Neural progenitor cell (in vitro differentiated cells): ENCODE data around the gene PTPN14. TPM values are rescaled to one million over a fixed set of nuclear protein-coding genes. Genes with fewer than 3 reads are reported as not detected.
A peak's percentile ranks its signal among the peaks of the same experiment; 100 is the strongest.

ENCODE experiments used
- DNase-seq: peaks from one replicate; pipeline ENCODE4 v3.0.0-alpha.2; 2016; ENCODE audit warnings: low spot score
- H2AFZ ChIP-seq: fragments of 200-600 bp; sonication (generic); replicated peaks from 2 replicates; pipeline ENCODE4 v1.6.1; 2016; ENCODE audit warnings: antibody characterized with exemption
- H3F3A ChIP-seq: fragments of 200-600 bp; sonication (generic); 2 replicates; pipeline ENCODE4 v1.6.1; 2016; ENCODE audit warnings: antibody characterized with exemption, low read depth
- H3K27ac ChIP-seq: fragments of 200-600 bp; sonication (generic); 2 replicates; pipeline ENCODE4 v1.5.1; 2016; ENCODE audit warnings: mild to moderate bottlenecking
- H3K27me3 ChIP-seq: fragments of 200-600 bp; sonication (generic); 2 replicates; pipeline ENCODE4 v1.6.1; 2016; ENCODE audit warnings: mild to moderate bottlenecking, moderate library complexity
- H3K36me3 ChIP-seq: fragments of 200-600 bp; sonication (generic); 2 replicates; pipeline ENCODE4 v1.5.1; 2016
- H3K4me1 ChIP-seq: fragments of 200-600 bp; sonication (generic); 2 replicates; pipeline ENCODE4 v1.6.1; 2016; ENCODE audit warnings: mixed run types
- H3K4me2 ChIP-seq: fragments of 200-600 bp; sonication (generic); 2 replicates; pipeline ENCODE4 v1.6.1; 2016
- H3K4me3 ChIP-seq: fragments of 200-600 bp; sonication (generic); 2 replicates; pipeline ENCODE4 v1.5.1; 2016
- H3K79me2 ChIP-seq: fragments of 200-600 bp; sonication (generic); 2 replicates; pipeline ENCODE4 v1.6.1; 2016; ENCODE audit warnings: low read depth
- H3K9ac ChIP-seq: fragments of 200-600 bp; sonication (generic); 2 replicates; pipeline ENCODE4 v1.6.1; 2016
- H3K9me3 ChIP-seq: fragments of 200-600 bp; sonication (generic); 2 replicates; pipeline ENCODE4 v1.5.1; 2016; ENCODE audit warnings: low read depth
- H4K20me1 ChIP-seq: fragments of 200-600 bp; sonication (generic); 2 replicates; pipeline ENCODE4 v1.6.1; 2016; ENCODE audit warnings: low read depth
- H3K27ac Mint-ChIP-seq: 3 replicates; pipeline ENCODE4 v1.8.0; 2021; ENCODE audit warnings: mixed read lengths
- H3K27me3 Mint-ChIP-seq: 2 replicates; pipeline ENCODE4 v1.8.0; 2022; ENCODE audit warnings: low read depth, mild to moderate bottlenecking, inconsistent platforms, moderate library complexity, mixed read lengths; ENCODE audit not compliant: insufficient read depth
- H3K36me3 Mint-ChIP-seq: 3 replicates; pipeline ENCODE4 v1.8.0; 2021; ENCODE audit warnings: mixed read lengths
- H3K4me1 Mint-ChIP-seq: 3 replicates; pipeline ENCODE4 v1.8.0; 2021; ENCODE audit warnings: mixed read lengths
- H3K4me3 Mint-ChIP-seq: 3 replicates; pipeline ENCODE4 v1.8.0; 2021; ENCODE audit warnings: mild to moderate bottlenecking, moderate library complexity, mixed read lengths
- H3K9me3 Mint-ChIP-seq: 3 replicates; pipeline ENCODE4 v1.8.0; 2020; ENCODE audit warnings: mixed read lengths
- CTCF ChIP-seq: fragments of 200-600 bp; sonication (generic); IDR thresholded peaks from 2 replicates; pipeline ENCODE4 v1.5.1; 2017; ENCODE audit warnings: antibody characterized with exemption, mild to moderate bottlenecking
- EZH2 ChIP-seq: fragments of 200-600 bp; sonication (generic); IDR thresholded peaks from 2 replicates; pipeline ENCODE4 v1.6.1; 2017; ENCODE audit warnings: antibody characterized with exemption, mild to moderate bottlenecking, moderate library complexity
- EZH2phosphoT487 ChIP-seq: fragments of 200-600 bp; sonication (generic); IDR thresholded peaks from 2 replicates; pipeline ENCODE4 v1.6.1; 2017; ENCODE audit warnings: antibody characterized with exemption
- total RNA-seq: library from RNA; depleted of rRNA; stranded (reverse); fragments of >200 nt; gene quantifications from 2 replicates; pipeline ENCODE4 v1.2.3, GENCODE V29; 2015; ENCODE audit warnings: low replicate concordance

Gene PTPN14
- total RNA-seq, 1 donor from 2014 or later = 28.3 TPM

- Histone ChIP-seq H3K36me3 (no peaks in the 10 kb centered on the region), H3K4me2 (peak overlapping the region; percentile 15), H3K4me1 (peaks cover 21% of the 10 kb centered on the region), H3K9ac (no peak overlapping the region), H3K27ac (no peak overlapping the region), H3K9me3 (no peaks in the 10 kb centered on the region), H3K27me3 (no peaks in the 10 kb centered on the region), H3K79me2 (peaks cover 100% of the 10 kb centered on the region), H3F3A (no peaks in the 10 kb centered on the region), H3K4me3 (no peak overlapping the region), H2AFZ (no peak overlapping the region), H4K20me1 (peaks cover 41% of the 10 kb centered on the region)
- TF ChIP-seq CTCF = no peak
- no peak for TF ChIP-seq EZH2phosphoT487
- no peak for TF ChIP-seq EZH2
- peaks cover 5% of the 10 kb centered on the region for H3K9me3 Mint-ChIP-seq
- H3K36me3 Mint-ChIP-seq = peaks cover 4% of the 10 kb centered on the region
- H3K27ac Mint-ChIP-seq = no peak overlapping the region
- H3K4me1 Mint-ChIP-seq = peaks cover 8% of the 10 kb centered on the region
- DNase-seq = no peak
- H3K27me3 Mint-ChIP-seq = no peaks in the 10 kb centered on the region
- no peak overlapping the region for H3K4me3 Mint-ChIP-seq
These were observed 13.4 kb downstream of the PTPN14 start for GRCh38 chr1:214537872-214538473.

GRCh38 chr1:214537219-214537618 is 14.2 kb downstream of the PTPN14 start:
- Mint-ChIP-seq H3K27me3 (peaks cover 1% of the 10 kb centered on the region), H3K27ac (no peak overlapping the region), H3K36me3 (peaks cover 9% of the 10 kb centered on the region), H3K4me3 (no peak overlapping the region), H3K9me3 (peaks cover 6% of the 10 kb centered on the region), H3K4me1 (peaks cover 8% of the 10 kb centered on the region)
- Histone ChIP-seq H3K4me2 (no peak overlapping the region), H3K9ac (no peak overlapping the region), H3K27ac (no peak overlapping the region), H3K27me3 (no peaks in the 10 kb centered on the region), H3K9me3 (no peaks in the 10 kb centered on the region), H3K36me3 (no peaks in the 10 kb centered on the region), H3K4me1 (peaks cover 21% of the 10 kb centered on the region), H3K4me3 (no peak overlapping the region), H3K79me2 (peaks cover 99% of the 10 kb centered on the region), H3F3A (no peaks in the 10 kb centered on the region), H4K20me1 (peaks cover 33% of the 10 kb centered on the region), H2AFZ (no peak overlapping the region)
- DNase-seq = no peak
- TF ChIP-seq EZH2 (no peak), CTCF (no peak), EZH2phosphoT487 (no peak)

- peaks cover 7% of the 10 kb centered on the region for H3K9me3 Mint-ChIP-seq
- no peaks in the 10 kb centered on the region for H3K9me3 ChIP-seq
- DNase-seq = no peak
- H3K27me3 ChIP-seq = no peaks in the 10 kb centered on the region
- no peaks in the 10 kb centered on the region for H3K4me1 ChIP-seq
- H3K36me3 Mint-ChIP-seq = peaks cover 14% of the 10 kb centered on the region
- H3K4me2 ChIP-seq = no peak overlapping the region
- no peak overlapping the region for H2AFZ ChIP-seq
- no peak overlapping the region for H3K9ac ChIP-seq
- H3K4me1 Mint-ChIP-seq = no peaks in the 10 kb centered on the region
- H3K36me3 ChIP-seq = no peaks in the 10 kb centered on the region
- H3K27ac Mint-ChIP-seq = no peak overlapping the region
- no peak for TF ChIP-seq EZH2
- no peak for TF ChIP-seq EZH2phosphoT487
- no peak for TF ChIP-seq CTCF
- no peaks in the 10 kb centered on the region for H3F3A ChIP-seq
- H3K4me3 Mint-ChIP-seq = no peak overlapping the region
- no peak overlapping the region for H3K27ac ChIP-seq
- H4K20me1 ChIP-seq = no peaks in the 10 kb centered on the region
- H3K79me2 ChIP-seq = peaks cover 93% of the 10 kb centered on the region
- peaks cover 2% of the 10 kb centered on the region for H3K27me3 Mint-ChIP-seq
- no peak overlapping the region for H3K4me3 ChIP-seq
These were observed 19.3 kb downstream of the PTPN14 start for GRCh38 chr1:214532070-214532469.
